Neural crest cell (in vitro differentiated cells): ENCODE results near the gene PLEKHA1. TPM values are rescaled to one million over a fixed set of nuclear protein-coding genes. Genes with fewer than 3 reads are reported as not detected.

Experiments
- DNase-seq: peaks from one replicate; pipeline ENCODE4 v3.0.0; 2021; ENCODE audit warnings: low read depth, mixed read lengths, low spot score
- H3K27ac Mint-ChIP-seq: one replicate; pipeline ENCODE4 v1.8.0; 2021; ENCODE audit warnings: mild to moderate bottlenecking, mixed read lengths; ENCODE audit not compliant: unreplicated experiment
- H3K27me3 Mint-ChIP-seq: 2 replicates; pipeline ENCODE4 v1.8.0; 2021; ENCODE audit warnings: low read depth, mild to moderate bottlenecking, mixed read lengths
- H3K36me3 Mint-ChIP-seq: 2 replicates; pipeline ENCODE4 v1.8.0; 2021; ENCODE audit warnings: low read depth, mild to moderate bottlenecking, mixed read lengths
- H3K4me1 Mint-ChIP-seq: 2 replicates; pipeline ENCODE4 v1.8.0; 2021; ENCODE audit warnings: mixed read lengths
- H3K4me3 Mint-ChIP-seq: one replicate; pipeline ENCODE4 v1.8.0; 2021; ENCODE audit warnings: mild to moderate bottlenecking, mixed read lengths
- H3K9me3 Mint-ChIP-seq: 2 replicates; pipeline ENCODE4 v1.8.0; 2021; ENCODE audit warnings: mixed read lengths
- total RNA-seq: library from RNA; stranded (reverse); gene quantifications from 2 replicates; pipeline ENCODE4 v1.2.1, GENCODE V29; 2021
- TF ChIP-seq, protein P1 (sequence below): fragments of 200-600 bp; sonication (generic); conservative IDR thresholded peaks from 2 replicates; pipeline ENCODE4 v1.5.0; 2021; ENCODE audit warnings: antibody characterized with exemption, mild to moderate bottlenecking

PLEKHA1 gene
- total RNA-seq, 1 donor from 2014 or later, result 20.6 TPM

DNA sequence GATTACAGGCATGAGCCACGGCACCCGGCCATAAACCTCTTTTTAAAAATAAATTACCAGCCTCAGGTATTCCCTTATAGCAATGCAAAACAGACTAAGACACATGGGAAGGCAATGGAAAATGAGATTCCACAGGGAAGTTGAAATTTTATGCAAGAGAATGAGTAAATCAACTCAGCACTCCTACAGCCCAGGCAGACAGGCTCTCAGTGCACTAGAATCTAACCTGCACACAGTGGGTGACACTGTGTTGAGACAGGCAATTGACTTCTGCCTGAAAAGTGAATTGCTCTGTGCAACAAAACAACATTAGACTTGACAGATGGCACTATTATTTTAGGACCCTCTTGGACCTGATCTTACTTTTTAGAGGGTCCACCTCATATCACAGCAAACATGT lies 20.1 kb upstream of the PLEKHA1 start:
- H3K27ac Mint-ChIP-seq, result no peak overlapping the region
- H3K9me3 Mint-ChIP-seq, result peaks cover 9% of the 10 kb centered on the region
- TF ChIP-seq, protein P1, sequence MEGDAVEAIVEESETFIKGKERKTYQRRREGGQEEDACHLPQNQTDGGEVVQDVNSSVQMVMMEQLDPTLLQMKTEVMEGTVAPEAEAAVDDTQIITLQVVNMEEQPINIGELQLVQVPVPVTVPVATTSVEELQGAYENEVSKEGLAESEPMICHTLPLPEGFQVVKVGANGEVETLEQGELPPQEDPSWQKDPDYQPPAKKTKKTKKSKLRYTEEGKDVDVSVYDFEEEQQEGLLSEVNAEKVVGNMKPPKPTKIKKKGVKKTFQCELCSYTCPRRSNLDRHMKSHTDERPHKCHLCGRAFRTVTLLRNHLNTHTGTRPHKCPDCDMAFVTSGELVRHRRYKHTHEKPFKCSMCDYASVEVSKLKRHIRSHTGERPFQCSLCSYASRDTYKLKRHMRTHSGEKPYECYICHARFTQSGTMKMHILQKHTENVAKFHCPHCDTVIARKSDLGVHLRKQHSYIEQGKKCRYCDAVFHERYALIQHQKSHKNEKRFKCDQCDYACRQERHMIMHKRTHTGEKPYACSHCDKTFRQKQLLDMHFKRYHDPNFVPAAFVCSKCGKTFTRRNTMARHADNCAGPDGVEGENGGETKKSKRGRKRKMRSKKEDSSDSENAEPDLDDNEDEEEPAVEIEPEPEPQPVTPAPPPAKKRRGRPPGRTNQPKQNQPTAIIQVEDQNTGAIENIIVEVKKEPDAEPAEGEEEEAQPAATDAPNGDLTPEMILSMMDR, result no peak
- no peak overlapping the region for H3K4me3 Mint-ChIP-seq
- peaks cover 21% of the 10 kb centered on the region for H3K4me1 Mint-ChIP-seq
- H3K36me3 Mint-ChIP-seq, result no peaks in the 10 kb centered on the region
- H3K27me3 Mint-ChIP-seq, result no peaks in the 10 kb centered on the region
- DNase-seq, result no peak

DNA sequence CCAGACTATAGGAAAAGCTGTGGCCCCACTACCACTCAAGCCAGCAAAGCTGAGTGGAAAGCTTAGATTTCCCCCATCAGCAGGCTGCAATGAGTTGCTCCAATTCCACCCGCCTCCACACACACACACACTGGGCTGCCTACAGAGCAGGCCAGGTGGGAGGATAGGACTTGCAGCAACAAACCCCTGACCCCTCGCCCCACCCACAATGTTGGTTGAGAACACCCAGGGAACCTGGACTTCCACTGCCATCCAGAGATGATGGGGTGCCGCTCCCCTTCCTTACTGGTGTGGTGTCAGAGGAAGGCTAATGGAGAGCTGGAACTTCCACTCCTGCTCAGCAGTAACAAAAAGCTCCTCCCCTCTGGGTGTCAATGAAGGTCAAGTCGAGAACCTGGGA lies 16.8 kb upstream of the PLEKHA1 start:
- no peaks in the 10 kb centered on the region for H3K36me3 Mint-ChIP-seq
- no peak for DNase-seq
- TF ChIP-seq, protein P1, result no peak
- H3K9me3 Mint-ChIP-seq, result peaks cover 9% of the 10 kb centered on the region
- H3K4me1 Mint-ChIP-seq, result peaks cover 15% of the 10 kb centered on the region
- no peak overlapping the region for H3K27ac Mint-ChIP-seq
- H3K27me3 Mint-ChIP-seq, result no peaks in the 10 kb centered on the region
- no peak overlapping the region for H3K4me3 Mint-ChIP-seq

DNA sequence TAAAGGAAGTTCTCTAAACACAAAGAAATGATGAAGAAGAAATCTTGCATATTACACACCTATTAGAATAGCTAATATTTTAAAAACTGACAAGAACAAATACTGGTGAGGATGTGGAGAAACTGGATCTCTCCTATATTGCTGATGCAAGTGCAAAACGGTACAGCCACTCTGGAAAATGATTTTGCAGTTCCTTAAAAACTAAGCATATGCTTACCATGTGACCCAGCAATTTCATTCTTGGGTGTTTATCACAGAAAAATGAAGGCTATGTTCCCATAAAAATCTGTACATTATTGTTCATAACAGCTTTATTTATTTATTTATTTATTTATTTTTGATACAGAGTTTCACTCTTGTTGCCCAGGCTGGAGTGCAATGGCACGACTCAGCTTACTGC lies 14.9 kb upstream of the PLEKHA1 start:
- peaks cover 11% of the 10 kb centered on the region for H3K9me3 Mint-ChIP-seq
- no peak overlapping the region for H3K27ac Mint-ChIP-seq
- peaks cover 6% of the 10 kb centered on the region for H3K4me1 Mint-ChIP-seq
- H3K4me3 Mint-ChIP-seq, result no peak overlapping the region
- H3K27me3 Mint-ChIP-seq, result no peaks in the 10 kb centered on the region
- no peaks in the 10 kb centered on the region for H3K36me3 Mint-ChIP-seq
- TF ChIP-seq, protein P1, result no peak
- no peak for DNase-seq

DNA sequence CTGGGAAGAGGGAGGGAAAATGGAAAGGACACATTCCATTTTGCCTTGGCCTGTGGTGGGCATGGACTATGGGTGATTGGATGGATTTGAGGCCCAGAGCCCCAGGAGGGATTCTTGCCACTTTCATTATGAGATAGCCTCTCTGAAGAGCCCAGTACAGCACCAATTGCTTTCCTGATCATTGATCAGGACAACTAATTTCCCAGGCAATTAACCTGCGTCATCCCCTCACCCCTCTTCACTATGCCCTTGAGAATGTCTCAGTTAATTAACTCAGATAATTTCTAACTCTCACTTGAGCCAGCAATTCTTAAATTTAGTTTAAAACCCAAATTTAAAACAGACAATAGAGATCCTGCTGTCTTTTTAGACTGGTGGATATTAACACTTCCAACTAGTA lies 13.5 kb upstream of the PLEKHA1 start:
- Mint-ChIP-seq H3K4me3 (no peak overlapping the region), H3K27ac (no peak overlapping the region), H3K4me1 (peaks cover 6% of the 10 kb centered on the region), H3K36me3 (peaks cover 2% of the 10 kb centered on the region), H3K9me3 (peaks cover 14% of the 10 kb centered on the region), H3K27me3 (no peaks in the 10 kb centered on the region)
- no peak for DNase-seq
- TF ChIP-seq, protein P1, result no peak

DNA sequence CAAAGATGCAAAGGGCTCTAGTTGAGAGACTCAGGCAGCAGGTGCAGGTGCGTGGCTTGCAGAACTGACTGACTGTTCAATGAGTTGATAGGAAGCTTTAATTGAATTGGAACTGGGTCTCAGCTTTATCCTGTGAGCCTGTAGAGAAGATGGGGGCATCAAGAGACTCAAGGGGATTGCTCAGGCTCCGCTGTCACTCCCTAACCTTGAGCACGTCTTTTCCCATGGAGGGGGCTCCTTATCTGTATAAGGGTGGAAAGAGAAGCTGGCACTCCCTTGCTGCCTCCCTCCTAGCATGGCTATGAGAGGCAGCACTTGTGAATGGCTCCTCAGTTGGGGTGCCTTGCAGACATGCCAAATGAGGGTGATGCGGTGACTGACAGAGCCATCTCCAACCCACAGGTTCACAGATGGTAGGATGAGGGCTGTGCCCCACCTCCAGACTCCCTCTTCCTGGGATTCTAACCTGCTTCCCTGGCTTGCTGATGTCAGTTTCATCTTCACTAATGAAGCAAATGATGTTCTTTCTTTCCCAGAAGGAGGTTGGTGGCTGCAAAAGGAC lies 12.4 kb upstream of the PLEKHA1 start:
- TF ChIP-seq, protein P1, result no peak
- Mint-ChIP-seq H3K36me3 (peaks cover 5% of the 10 kb centered on the region), H3K27me3 (peaks cover 3% of the 10 kb centered on the region), H3K4me3 (no peak overlapping the region), H3K4me1 (peaks cover 6% of the 10 kb centered on the region), H3K9me3 (peaks cover 17% of the 10 kb centered on the region), H3K27ac (no peak overlapping the region)
- DNase-seq, result no peak
